GM20000 (cell line): ENCODE measurements around the gene ABCB4.

Source experiments
- DNase-seq: peaks from one replicate; pipeline ENCODE4 v3.0.0; 2012; ENCODE audit warnings: low spot score
- TF ChIP-seq, protein P1 (sequence below): IDR thresholded peaks from 2 replicates; pipeline ENCODE4 v1.5.1; 2012; ENCODE audit warnings: mild to moderate bottlenecking, control low read depth; ENCODE audit errors: extremely low read depth, missing control alignments

Gene ABCB4

DNA sequence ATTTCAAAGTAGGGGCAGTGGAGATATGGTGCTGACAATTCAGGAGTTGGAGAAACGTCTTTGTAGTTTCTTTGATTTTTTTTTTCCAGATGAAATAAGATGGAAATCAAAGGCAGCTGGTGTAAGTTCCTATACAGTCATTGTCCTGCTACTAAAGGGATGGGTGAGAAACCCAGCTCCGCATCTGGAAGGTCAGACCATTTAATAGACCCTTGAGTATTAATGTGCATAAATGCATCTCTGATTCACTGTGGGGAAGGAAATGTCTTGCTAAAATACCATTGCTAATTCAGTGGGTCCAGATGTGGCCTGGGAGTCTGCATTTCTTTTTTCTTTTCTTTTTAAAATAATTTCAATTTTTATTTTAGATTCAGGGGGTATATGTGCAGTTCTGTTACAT lies 15.5 kb downstream of the ABCB4 start:
- TF ChIP-seq, protein P1, sequence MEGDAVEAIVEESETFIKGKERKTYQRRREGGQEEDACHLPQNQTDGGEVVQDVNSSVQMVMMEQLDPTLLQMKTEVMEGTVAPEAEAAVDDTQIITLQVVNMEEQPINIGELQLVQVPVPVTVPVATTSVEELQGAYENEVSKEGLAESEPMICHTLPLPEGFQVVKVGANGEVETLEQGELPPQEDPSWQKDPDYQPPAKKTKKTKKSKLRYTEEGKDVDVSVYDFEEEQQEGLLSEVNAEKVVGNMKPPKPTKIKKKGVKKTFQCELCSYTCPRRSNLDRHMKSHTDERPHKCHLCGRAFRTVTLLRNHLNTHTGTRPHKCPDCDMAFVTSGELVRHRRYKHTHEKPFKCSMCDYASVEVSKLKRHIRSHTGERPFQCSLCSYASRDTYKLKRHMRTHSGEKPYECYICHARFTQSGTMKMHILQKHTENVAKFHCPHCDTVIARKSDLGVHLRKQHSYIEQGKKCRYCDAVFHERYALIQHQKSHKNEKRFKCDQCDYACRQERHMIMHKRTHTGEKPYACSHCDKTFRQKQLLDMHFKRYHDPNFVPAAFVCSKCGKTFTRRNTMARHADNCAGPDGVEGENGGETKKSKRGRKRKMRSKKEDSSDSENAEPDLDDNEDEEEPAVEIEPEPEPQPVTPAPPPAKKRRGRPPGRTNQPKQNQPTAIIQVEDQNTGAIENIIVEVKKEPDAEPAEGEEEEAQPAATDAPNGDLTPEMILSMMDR: no peak
- no peak for DNase-seq

DNA sequence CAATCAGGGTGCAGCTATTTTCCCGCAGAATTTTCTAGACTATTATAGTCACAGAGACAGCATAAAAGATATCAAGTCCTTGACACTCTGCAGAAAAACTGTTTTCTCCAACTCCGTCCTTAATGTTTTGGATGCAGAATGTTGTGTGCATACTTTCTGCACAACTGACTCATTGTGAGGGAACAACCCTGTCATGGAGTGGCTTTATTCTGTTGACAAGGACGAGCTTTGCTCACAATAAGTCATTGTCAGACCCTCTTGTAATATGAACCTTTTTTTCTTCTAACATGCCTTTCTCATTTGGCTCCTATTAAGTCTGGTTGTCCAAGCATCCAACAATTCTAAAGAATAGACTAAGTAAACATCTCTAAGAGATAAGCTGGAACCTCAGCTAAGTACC lies 17.3 kb downstream of the ABCB4 start:
- no peak for DNase-seq
- TF ChIP-seq, protein P1: no peak

DNA sequence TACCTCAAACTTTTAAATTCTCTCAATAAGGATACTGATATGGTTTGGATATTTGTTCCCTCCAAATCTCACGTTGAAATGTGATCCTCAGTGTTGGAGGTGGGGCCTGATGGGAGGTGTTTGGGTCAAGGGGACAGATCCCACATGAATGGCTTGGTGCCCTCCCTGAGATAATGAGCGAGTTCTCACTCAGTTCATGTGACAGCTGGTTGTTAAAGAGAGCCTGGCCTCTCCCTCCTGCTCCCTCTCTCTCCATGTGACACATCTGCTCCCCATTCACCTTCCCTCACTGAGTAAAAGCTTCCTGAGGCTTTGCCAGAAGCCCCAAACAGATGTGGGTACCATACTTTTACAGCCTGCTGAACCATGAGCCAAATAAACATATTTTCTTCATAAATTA lies 19.2 kb downstream of the ABCB4 start:
- no peak for DNase-seq

DNA sequence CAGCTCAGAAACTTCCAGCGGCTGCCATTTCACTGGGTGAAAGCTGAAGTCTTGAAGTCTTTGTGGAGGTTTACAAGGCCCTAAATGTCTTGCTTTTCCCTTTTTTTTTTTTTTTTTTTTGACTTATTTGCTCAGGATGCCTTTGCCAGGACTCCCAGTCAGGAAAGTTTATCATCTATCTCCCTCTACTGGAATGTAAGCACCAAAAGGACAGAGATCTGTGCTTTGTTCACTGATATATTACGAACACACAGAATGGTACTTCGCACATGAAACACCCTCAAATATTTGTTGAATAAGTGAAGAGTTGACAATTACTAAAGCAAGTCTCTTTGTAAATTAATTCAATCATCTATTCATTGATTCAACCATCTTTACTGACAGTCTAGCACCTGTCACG lies 23.2 kb downstream of the ABCB4 start:
- TF ChIP-seq, protein P1: no peak
- DNase-seq: no peak

More for the DNA sequence above, 19.2 kb downstream of the ABCB4 start:
- TF ChIP-seq, protein P1: no peak

DNA sequence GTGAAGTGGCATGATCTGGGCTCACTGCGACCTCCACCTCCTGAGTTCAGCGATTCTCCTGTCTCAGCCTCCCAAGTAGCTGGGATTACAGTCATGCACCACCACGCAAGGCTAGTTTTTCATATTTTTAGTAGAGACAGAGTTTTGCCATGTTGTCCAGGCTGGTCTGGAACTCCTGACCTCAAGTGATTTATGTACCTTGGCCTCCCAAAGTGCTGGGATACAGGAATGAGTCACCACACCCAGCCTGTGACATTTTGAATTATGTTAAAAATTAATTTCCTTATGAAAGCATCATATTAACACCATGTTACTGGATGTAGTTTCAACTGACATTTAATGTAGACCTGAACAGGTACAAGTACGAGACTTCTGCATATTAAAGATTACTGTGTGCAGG lies 24.3 kb downstream of the ABCB4 start:
- TF ChIP-seq, protein P1: no peak

DNA sequence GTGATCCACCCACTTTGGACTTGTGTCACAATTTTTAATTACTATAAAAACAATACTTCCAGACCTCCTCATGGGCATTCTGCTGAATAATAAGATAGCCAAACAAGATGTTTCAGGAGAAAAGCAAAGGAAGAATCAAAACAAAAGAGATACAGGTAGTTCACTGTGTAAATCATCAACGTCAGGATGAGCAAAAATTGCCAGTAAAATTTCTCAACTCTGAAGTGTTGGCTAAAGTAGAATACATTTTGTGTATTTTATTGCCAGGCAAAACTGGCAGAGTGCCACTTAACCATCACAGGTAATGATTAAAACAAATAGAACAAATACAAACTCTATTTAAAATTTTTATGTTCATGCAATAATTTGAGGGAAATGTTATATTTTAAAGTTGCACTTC lies 24.8 kb downstream of the ABCB4 start:
- DNase-seq: no peak
- TF ChIP-seq, protein P1: no peak

More for the DNA sequence above, 24.3 kb downstream of the ABCB4 start:
- no peak for DNase-seq

DNA sequence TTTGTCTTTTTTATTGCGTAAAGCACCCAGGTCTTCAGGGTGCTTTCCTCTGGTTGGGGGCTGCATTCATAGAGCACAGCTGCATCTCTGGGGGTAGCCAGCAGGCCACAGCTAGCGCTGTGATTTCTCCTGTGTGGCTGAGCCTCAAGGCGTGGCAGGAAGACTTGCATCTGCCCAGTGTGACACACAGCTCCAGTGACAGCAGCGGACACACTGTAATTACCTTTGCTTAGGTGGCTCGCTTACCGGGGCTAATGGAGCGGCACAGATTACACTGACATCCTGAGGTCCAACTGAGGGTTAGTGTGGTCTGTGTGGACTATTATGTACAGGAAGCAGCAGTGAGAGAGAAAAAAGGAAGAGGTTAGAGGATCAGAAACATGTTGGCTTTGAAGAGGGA lies 27.1 kb downstream of the ABCB4 start:
- DNase-seq: no peak
- TF ChIP-seq, protein P1: no peak
